ENCODE measurements around the gene CSTPP1.
A peak's percentile ranks its signal among the peaks of the same experiment; 100 is the strongest.

CSTPP1 gene

GRCh38 chr11:46936138-46937110 is at the start of gene CSTPP1:
CSTPP1 (plus strand) TSS chr11:46936761; CDS start chr11:46936806, 45 bp downstream.
- peak; percentile 93 for DNase-seq (ENCODE audit: low spot score)

GRCh38 chr11:46888636-46889035 is 47.9 kb upstream of the CSTPP1 start:
- no peak for DNase-seq (ENCODE audit: low spot score)

GRCh38 chr11:46889251-46889650 is 47.3 kb upstream of the CSTPP1 start:
- no peak for DNase-seq (ENCODE audit: low spot score)

- peak; percentile 87 for DNase-seq (ENCODE audit: low spot score)
These were observed 46.7 kb upstream of the CSTPP1 start for GRCh38 chr11:46889689-46890475.

- no peak for DNase-seq (ENCODE audit: low spot score)
These were observed 45.9 kb upstream of the CSTPP1 start for GRCh38 chr11:46890665-46891064.

GRCh38 chr11:46892109-46892508 is 44.5 kb upstream of the CSTPP1 start:
- DNase-seq (ENCODE audit: low spot score): no peak

- DNase-seq (ENCODE audit: low spot score): no peak
These were observed 43.7 kb upstream of the CSTPP1 start for GRCh38 chr11:46892838-46893237.

GRCh38 chr11:46894506-46894905 is 42.1 kb upstream of the CSTPP1 start:
- DNase-seq (ENCODE audit: low spot score): no peak

- DNase-seq (ENCODE audit: low spot score): no peak
These were observed 41.6 kb upstream of the CSTPP1 start for GRCh38 chr11:46894961-46895360.

- peak; percentile 72 for DNase-seq (ENCODE audit: low spot score)
These were observed 40.7 kb upstream of the CSTPP1 start for GRCh38 chr11:46895821-46896220.

GRCh38 chr11:46896719-46897406 is 39.7 kb upstream of the CSTPP1 start:
- DNase-seq (ENCODE audit: low spot score): peak; percentile 40

- no peak for DNase-seq (ENCODE audit: low spot score)
These were observed 38.0 kb upstream of the CSTPP1 start for GRCh38 chr11:46898396-46899095.

GRCh38 chr11:46899501-46900025 is 37.0 kb upstream of the CSTPP1 start:
- no peak for DNase-seq (ENCODE audit: low spot score)

GRCh38 chr11:46900091-46900746 is 36.3 kb upstream of the CSTPP1 start:
- no peak for DNase-seq (ENCODE audit: low spot score)

- no peak for DNase-seq (ENCODE audit: low spot score)
These were observed 35.4 kb upstream of the CSTPP1 start for GRCh38 chr11:46901156-46901555.

- no peak for DNase-seq (ENCODE audit: low spot score)
These were observed 33.9 kb upstream of the CSTPP1 start for GRCh38 chr11:46902694-46903093.

- DNase-seq (ENCODE audit: low spot score): peak; percentile 99
These were observed 32.7 kb upstream of the CSTPP1 start for GRCh38 chr11:46903846-46904245.

- no peak for DNase-seq (ENCODE audit: low spot score)
These were observed 30.8 kb upstream of the CSTPP1 start for GRCh38 chr11:46905806-46906205.

GRCh38 chr11:46906609-46907041 is 29.9 kb upstream of the CSTPP1 start:
- peak; percentile 64 for DNase-seq (ENCODE audit: low spot score)

- DNase-seq (ENCODE audit: low spot score): no peak
These were observed 29.0 kb upstream of the CSTPP1 start for GRCh38 chr11:46907606-46908005.

Measured in Ammon's horn (tissue), 1 donor.